OCI-LY1 (cell line): Measurements from ENCODE around the gene TAF11L10.
"Not testable (repeated sequence)": the region's sequence is repeated elsewhere in the genome, so short reads cannot be mapped to it uniquely, and the experiment has no call there.

ENCODE experiments used
- H2AFZ ChIP-seq: fragments of 200-600 bp; sonication (generic), shearing (Covaris generic); 2 replicates; pipeline ENCODE4 v1.6.0; 2014; ENCODE audit warnings: antibody characterized with exemption, mild to moderate bottlenecking, low read length
- H3F3A ChIP-seq: fragments of 200-600 bp; sonication (generic), shearing (Covaris generic); 2 replicates; pipeline ENCODE4 v1.6.0; 2014; ENCODE audit warnings: mild to moderate bottlenecking, antibody characterized with exemption, low read length, moderate library complexity; ENCODE audit not compliant: insufficient read depth
- H3K27ac ChIP-seq: fragments of 200-600 bp; sonication (generic); 2 replicates; pipeline ENCODE4 v1.5.1; 2014; ENCODE audit warnings: low read length, mixed run types, mild to moderate bottlenecking, low read depth; ENCODE audit not compliant: poor library complexity, severe bottlenecking
- H3K27me3 ChIP-seq: fragments of 200-600 bp; sonication (generic); 2 replicates; pipeline ENCODE4 v1.6.0; 2014; ENCODE audit warnings: antibody characterized with exemption, mild to moderate bottlenecking, low read length, moderate library complexity; ENCODE audit not compliant: insufficient read depth
- H3K36me3 ChIP-seq: fragments of 200-600 bp; sonication (generic); 2 replicates; pipeline ENCODE4 v1.6.1; 2014; ENCODE audit warnings: mild to moderate bottlenecking, antibody characterized with exemption, low read length, moderate library complexity, mixed read lengths; ENCODE audit not compliant: insufficient read depth
- H3K4me1 ChIP-seq: fragments of 200-600 bp; sonication (generic); 2 replicates; pipeline ENCODE4 v1.5.1; 2014; ENCODE audit warnings: mild to moderate bottlenecking, low read length, moderate library complexity; ENCODE audit not compliant: insufficient read depth, severe bottlenecking
- H3K4me2 ChIP-seq: fragments of 200-600 bp; sonication (generic), shearing (Covaris generic); 2 replicates; pipeline ENCODE4 v1.6.1; 2014; ENCODE audit warnings: low read length
- H3K4me3 ChIP-seq: fragments of 200-600 bp; sonication (generic); 2 replicates; pipeline ENCODE4 v1.5.1; 2014; ENCODE audit warnings: low read length, low read depth, mild to moderate bottlenecking, mixed read lengths; ENCODE audit not compliant: poor library complexity, severe bottlenecking
- H3K79me2 ChIP-seq: fragments of 200-600 bp; shearing (Covaris generic); 2 replicates; pipeline ENCODE4 v1.6.1; 2016; ENCODE audit warnings: mixed run types, low read length, mixed read lengths; ENCODE audit not compliant: insufficient read depth
- H3K9ac ChIP-seq: fragments of 200-600 bp; sonication (generic), shearing (Covaris generic); 2 replicates; pipeline ENCODE4 v1.6.1; 2014; ENCODE audit warnings: mild to moderate bottlenecking, low read length, mixed read lengths
- H3K9me2 ChIP-seq: fragments of 200-600 bp; sonication (generic), shearing (Covaris generic); 2 replicates; pipeline ENCODE4 v1.6.1; 2014; ENCODE audit warnings: low read depth, mild to moderate bottlenecking, low read length, mixed read lengths
- H3K9me3 ChIP-seq: fragments of 200-600 bp; shearing (Covaris generic); 2 replicates; pipeline ENCODE4 v1.6.1; 2014; ENCODE audit warnings: low read length, mixed read lengths
- H4K20me1 ChIP-seq: fragments of 200-600 bp; sonication (generic), shearing (Covaris generic); 2 replicates; pipeline ENCODE4 v1.6.0; 2016; ENCODE audit warnings: mild to moderate bottlenecking, low read length; ENCODE audit not compliant: insufficient read depth
- CTCF ChIP-seq: fragments of 200-600 bp; sonication (generic), shearing (Covaris generic); IDR thresholded peaks from 2 replicates; pipeline ENCODE4 v1.5.1; 2017; ENCODE audit warnings: mild to moderate bottlenecking, antibody characterized with exemption, low read length, moderate library complexity, mixed read lengths
- EZH2 ChIP-seq: fragments of 200-600 bp; sonication (generic), shearing (Covaris generic); IDR thresholded peaks from 2 replicates; pipeline ENCODE4 v1.8.0; 2017; ENCODE audit warnings: borderline replicate concordance, mixed run types, mild to moderate bottlenecking, antibody characterized with exemption, low read length, moderate library complexity, mixed read lengths

The TAF11L10 gene

GRCh38 chr5:17604951-17605350 is 7.3 kb upstream of the TAF11L10 start:
- no peak overlapping the region for H3K27ac ChIP-seq
- H3K4me3 ChIP-seq = no peak overlapping the region
- no peak overlapping the region for H2AFZ ChIP-seq
- no peak overlapping the region for H3K9ac ChIP-seq
- H3K9me3 ChIP-seq = no peaks in the 10 kb centered on the region
- H3K27me3 ChIP-seq = no peaks in the 10 kb centered on the region
- H3F3A ChIP-seq = no peaks in the 10 kb centered on the region
- no peak for TF ChIP-seq EZH2
- TF ChIP-seq CTCF = no peak
- no peaks in the 10 kb centered on the region for H3K36me3 ChIP-seq
- no peaks in the 10 kb centered on the region for H4K20me1 ChIP-seq
- H3K4me2 ChIP-seq = no peak overlapping the region
- H3K79me2 ChIP-seq = no peaks in the 10 kb centered on the region
- no peaks in the 10 kb centered on the region for H3K9me2 ChIP-seq
- no peaks in the 10 kb centered on the region for H3K4me1 ChIP-seq

- not testable (repeated sequence) for H3K9ac ChIP-seq, H3K36me3 ChIP-seq, H3K79me2 ChIP-seq, H4K20me1 ChIP-seq, H3K4me3 ChIP-seq, H3K27me3 ChIP-seq, H3F3A ChIP-seq, H3K4me1 ChIP-seq, H3K27ac ChIP-seq, H3K9me2 ChIP-seq, H3K4me2 ChIP-seq, H2AFZ ChIP-seq, H3K9me3 ChIP-seq
Observed at GRCh38 chr5:17603880-17604279, 6.3 kb upstream of the TAF11L10 start, which contains the start of gene TAF11L11. TSS of gene TAF11L11 (plus strand) at chr5:17604183.

GRCh38 chr5:17594255-17594654 is 3.4 kb downstream of the TAF11L10 start, which contains the start of gene TAF11L9:
TSS of gene TAF11L9 (minus strand) at chr5:17594394.
- not testable (repeated sequence) for H3F3A ChIP-seq, H3K27ac ChIP-seq, H3K4me3 ChIP-seq, H3K79me2 ChIP-seq, H2AFZ ChIP-seq, H3K36me3 ChIP-seq, H3K9ac ChIP-seq, H4K20me1 ChIP-seq, H3K27me3 ChIP-seq, H3K9me3 ChIP-seq, H3K4me1 ChIP-seq, H3K9me2 ChIP-seq, H3K4me2 ChIP-seq

GRCh38 chr5:17590860-17591259 is 6.8 kb downstream of the TAF11L10 start, which contains the start of gene TAF11L8:
TSS of gene TAF11L8 (minus strand) at chr5:17590960.
- H3K4me1 ChIP-seq, H3K4me2 ChIP-seq, H3K4me3 ChIP-seq, H4K20me1 ChIP-seq, H3K27me3 ChIP-seq, H3K36me3 ChIP-seq, H2AFZ ChIP-seq, H3K9me3 ChIP-seq, H3K79me2 ChIP-seq, H3F3A ChIP-seq, H3K9me2 ChIP-seq, H3K9ac ChIP-seq, H3K27ac ChIP-seq: not testable (repeated sequence)

- not testable (repeated sequence) for H3K27ac ChIP-seq, H3K79me2 ChIP-seq, H3F3A ChIP-seq, H3K4me3 ChIP-seq, H2AFZ ChIP-seq, H3K4me2 ChIP-seq, H3K9me2 ChIP-seq, H3K4me1 ChIP-seq, H3K27me3 ChIP-seq, H4K20me1 ChIP-seq, H3K36me3 ChIP-seq, H3K9me3 ChIP-seq, H3K9ac ChIP-seq
Observed at GRCh38 chr5:17585658-17586057, 12.0 kb downstream of the TAF11L10 start, which contains the start of gene TAF11L7. TSS of gene TAF11L7 (minus strand) at chr5:17585758.
